Pons (tissue), 1 donor: ENCODE measurements around the gene SPDYE16.
"Not testable (repeated sequence)": the region's sequence is repeated elsewhere in the genome, so short reads cannot be mapped to it uniquely, and the experiment has no call there.

ENCODE experiments used
- DNase-seq: peaks from one replicate; pipeline ENCODE4 v3.0.0-alpha.2; 2016; ENCODE audit warnings: low spot score

Gene SPDYE16

GRCh38 chr7:76504351-76505167 lies 38.5 kb downstream of the SPDYE16 start:
- not testable (repeated sequence) for DNase-seq

DNA sequence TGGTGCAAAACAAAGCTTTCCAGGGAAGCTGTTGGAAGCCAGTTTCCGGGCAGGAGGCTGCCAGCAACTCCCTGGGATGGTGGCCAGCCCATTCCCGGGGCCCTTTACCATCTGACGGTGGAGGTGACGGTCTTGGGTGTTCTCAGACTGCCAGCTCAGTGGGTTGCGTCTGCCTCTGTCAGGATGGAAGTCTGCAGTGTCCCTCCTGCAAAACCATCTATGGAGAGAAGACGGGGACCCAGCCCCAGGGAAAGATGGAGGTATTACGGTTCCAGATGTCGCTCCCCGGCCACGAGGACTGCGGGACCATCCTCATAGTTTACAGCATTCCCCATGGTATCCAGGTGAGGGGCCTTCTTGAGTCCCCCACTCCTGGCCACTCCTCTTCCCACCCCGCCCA lies 39.9 kb downstream of the SPDYE16 start:
- not testable (repeated sequence) for DNase-seq

GRCh38 chr7:76502836-76503235 lies 40.3 kb downstream of the SPDYE16 start:
- not testable (repeated sequence) for DNase-seq

DNA sequence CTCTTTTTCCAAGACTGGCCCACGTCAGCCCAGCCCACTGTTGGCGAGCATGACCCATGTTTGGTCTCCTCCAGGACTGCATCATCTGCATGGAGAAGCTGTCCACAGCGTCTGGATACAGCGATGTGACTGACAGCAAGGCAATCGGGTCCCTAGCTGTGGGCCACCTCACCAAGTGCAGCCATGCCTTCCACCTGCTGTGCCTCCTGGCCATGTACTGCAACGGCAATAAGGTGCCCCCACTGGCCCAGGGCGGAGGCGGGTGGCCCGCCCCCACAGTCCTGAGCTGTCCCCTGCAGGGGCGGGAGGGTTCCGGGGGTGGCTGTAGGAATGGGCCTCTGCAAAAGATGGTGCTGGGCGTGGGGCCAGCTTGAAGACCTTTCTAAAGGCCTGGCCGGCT lies 40.9 kb downstream of the SPDYE16 start:
- DNase-seq: not testable (repeated sequence)

DNA sequence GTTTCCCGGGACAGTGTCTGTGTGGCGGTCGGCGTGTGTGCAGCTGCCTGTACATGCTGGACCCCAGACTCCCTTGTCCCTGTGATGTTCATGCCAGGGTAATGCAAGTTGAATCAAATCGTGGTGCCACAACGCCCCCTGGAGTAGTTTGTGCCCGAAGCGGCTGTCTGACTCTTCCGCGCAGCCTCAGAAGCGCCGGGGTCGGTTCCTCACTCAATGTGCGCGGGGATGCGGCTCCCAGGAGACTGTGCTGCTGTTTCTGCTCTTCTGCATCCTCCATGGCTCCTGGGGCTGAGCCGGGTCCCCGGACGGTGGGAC lies 43.2 kb downstream of the SPDYE16 start:
- DNase-seq: not testable (repeated sequence)

DNA sequence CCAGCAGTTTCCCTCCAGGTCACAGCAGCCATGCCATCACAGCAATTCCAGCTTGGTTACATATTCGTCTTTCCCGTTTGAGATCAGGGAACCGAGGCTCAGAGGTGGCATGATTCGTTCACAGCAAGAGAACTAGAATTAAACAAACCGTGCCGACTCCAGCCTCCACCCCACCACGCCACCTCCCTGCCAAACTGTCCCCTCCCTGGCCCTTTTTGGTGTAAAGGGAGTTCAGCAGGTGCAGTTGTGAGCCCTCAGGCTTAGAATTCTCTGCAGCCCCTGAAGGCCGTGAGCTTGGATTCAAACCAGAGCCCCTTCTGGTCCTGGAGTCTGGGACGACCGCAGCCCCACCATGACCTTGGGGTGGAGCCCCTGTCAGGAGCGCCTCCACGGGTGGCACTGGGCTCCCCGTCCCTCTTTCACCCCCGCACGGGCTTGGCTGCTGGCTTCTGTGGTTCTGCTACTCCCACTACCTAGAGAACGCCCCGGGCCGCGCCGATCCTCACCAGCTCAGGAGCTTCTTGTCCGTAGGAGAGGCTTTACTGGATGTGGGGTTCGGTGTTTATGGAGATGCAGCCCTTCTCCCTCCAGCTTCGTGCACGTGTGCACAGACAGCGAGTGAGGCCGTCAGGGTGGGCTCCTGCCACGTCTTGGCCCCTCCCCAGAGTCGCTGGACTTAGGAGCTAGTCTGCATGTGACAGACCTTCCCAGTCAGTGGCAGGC lies 43.7 kb downstream of the SPDYE16 start:
- not testable (repeated sequence) for DNase-seq

DNA sequence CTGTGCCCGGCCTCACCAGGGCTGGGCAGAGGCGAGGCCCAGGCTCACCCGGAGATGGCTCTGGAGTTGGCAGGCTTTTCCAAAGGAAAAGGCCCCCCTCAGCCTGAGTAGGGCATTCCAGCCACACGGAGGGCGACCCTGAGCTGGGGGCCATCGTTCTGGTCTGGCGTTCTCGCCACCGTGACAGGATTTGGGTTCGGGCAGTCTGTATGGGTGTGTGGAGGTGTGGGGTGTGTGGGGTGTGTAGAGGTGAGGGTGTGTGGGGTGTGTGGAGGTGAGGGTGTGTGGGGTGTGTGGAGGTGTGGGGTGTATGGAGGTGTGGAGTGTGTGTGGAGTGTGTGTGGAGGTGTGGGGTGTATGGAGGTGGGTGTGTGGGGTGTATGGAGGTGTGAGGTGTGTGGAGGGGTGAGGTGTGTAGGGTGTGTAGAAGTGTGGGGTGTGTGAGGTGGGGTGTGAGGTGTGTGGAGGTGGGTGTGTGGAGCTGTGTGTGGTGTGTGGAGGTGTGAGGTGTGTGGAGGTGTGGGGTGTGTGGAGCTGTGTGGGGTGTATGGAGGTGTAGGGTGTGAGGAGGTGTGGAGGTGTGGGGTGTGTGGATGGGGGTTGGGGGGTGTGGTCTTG lies 44.4 kb downstream of the SPDYE16 start:
- not testable (repeated sequence) for DNase-seq

DNA sequence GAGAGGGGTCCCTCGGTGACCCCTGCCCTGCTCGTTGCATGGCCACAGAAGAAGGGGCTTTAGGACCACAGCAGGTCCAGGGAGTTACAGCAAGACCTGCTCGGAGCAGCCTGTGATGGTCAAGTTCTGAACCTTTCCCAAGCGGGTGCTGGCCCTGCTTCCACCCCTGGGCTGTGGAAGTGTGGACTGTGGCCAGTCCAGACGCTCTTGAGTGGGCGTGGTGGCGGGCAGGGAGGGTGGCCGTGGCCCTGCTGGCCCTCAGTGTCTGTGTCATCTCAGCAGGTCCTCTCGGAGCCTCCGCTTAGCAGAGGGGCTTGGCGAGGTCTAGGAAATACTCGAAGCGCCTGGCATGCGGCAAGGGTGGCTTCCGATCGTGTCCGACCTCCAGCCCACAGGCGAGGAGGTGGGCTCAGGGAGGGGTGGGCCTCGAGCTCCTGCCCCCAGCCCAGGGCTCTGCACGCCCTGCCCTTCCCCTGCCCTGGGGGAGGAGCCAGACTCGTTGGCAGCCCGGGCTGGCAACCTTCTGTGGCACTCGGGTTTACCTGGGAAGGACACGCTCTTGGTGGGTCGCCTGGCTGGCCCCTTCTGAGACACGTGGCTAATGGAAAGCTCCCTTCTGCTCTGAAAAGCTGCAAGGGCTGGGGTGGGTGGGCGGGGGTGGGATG lies 45.0 kb downstream of the SPDYE16 start:
- DNase-seq: not testable (repeated sequence)

DNA sequence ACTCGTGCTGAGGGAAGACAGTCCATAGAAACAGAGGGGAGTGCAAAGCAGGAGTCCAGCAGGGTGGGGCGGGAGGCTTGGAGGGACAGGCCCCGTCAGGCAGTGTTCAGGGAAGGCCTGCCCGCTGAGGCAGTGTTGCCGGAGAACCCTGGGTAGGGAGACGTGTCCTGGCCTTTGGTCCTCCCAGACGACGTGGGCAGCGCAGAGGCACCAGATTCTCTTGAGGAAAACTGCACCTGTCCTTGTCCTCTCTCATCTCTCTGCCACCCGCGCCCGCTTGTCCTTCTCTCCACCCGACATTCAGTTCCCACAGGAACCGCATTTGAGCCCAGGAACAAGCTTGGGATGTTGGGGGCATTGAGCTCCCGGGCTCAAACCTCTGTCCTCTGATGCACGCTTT lies 47.4 kb downstream of the SPDYE16 start:
- DNase-seq: not testable (repeated sequence)

- not testable (repeated sequence) for DNase-seq
Observed at GRCh38 chr7:76492139-76492538, 51.0 kb downstream of the SPDYE16 start.

DNA sequence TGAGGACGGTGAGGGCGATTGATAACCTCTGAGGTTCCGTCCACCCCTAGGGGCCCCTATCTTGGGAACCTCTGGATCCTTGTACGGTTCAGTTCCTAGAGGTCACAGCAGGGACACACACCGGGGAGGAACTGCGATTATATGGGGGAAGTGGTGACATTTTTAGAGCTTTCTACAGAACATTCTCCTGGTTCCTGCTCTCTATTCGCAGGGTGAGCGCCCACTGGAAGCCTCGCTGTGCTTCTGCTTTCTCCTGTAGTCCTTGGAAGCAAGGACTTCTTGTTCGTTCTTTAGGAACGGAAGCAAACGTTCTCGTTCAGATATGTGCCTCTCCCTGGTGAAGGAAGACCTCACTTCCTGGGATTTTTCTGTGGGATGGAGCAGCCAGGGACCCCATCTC lies 55.1 kb downstream of the SPDYE16 start:
- DNase-seq: not testable (repeated sequence)

GRCh38 chr7:76486618-76487017 lies 56.5 kb downstream of the SPDYE16 start:
- DNase-seq: not testable (repeated sequence)

DNA sequence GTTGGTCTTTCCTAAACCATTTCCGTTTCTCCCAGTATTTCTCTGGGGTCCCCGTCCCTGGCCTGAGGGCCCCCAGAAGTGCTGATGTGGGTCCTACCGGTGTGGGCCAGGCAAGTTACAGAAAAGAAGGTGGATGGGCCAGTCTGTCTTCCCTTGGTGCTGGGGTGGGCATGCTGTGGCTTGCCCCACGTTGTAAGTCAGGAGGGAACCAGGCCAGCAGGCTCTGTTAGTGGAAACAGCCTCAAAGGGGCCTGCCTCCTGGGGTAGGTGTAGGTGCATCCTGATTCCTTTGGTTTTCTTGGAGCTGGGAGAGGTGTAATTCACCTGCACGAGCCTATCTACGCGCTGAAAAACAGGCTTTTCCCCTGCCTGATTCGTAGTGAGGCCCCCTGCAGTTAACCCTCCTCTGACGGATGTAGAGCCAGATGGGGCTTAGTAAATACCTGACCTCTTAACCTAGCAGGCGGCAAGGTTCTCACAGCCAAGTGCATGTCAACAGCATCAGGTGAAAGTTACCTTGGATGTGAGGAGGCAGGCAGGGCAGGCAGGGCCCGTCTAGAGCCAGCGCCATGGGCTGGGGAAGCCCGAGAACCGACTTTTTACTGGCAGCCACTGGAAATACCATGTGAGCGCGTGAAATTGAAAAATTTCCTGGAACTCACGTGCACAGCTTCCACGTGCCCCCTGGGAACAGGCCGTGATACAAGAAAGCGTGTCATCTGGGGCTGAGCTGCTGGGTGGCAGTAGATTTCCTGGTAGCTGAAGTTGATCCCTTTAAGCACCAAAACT lies 57.1 kb downstream of the SPDYE16 start:
- not testable (repeated sequence) for DNase-seq

DNA sequence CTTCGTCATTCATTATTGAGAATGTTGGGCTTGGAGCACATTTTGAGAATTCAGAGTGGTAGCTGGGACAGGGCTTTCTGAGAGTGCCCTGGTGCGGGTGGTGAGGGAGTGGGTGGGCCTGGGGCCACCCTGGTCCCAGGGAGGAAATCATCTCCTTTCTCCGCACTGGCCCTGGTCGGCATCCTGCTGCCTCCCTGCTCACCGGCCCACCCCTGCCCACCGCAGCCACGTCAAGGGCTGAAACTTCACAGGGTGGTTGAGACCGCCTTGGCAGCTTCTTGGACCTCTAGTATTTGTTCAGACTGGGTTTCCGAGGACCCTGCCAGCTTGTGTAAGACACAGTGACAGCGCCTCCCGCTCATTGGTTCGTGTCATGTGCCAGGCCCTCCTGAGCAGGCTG lies 58.6 kb downstream of the SPDYE16 start:
- not testable (repeated sequence) for DNase-seq

DNA sequence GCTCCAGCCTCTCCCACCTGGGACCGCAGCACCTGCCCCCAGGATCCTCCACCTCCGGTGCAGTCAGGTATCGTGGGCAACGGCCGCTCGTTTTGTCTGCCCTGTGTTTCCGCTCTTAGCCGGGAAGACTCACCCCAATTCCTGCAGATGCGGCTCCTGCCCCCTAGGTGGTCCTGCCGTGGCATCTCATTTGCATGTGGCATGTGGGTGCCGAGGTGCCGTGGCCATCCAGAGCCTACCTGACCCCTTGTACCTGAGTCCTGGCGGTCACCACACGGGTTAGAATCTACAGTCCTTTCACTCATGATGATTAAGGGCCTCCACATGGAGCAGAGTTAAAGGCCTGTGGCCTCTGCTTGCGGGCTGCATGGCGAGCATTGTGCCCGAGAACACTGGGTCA lies 60.0 kb downstream of the SPDYE16 start:
- DNase-seq: not testable (repeated sequence)

- DNase-seq: not testable (repeated sequence)
Observed at GRCh38 chr7:76482660-76483059, 60.4 kb downstream of the SPDYE16 start.
